DOHH2 (cell line): ENCODE measurements around the gene LRRC43.

Source experiments
- CTCF ChIP-seq: fragments of 200-600 bp; sonication (generic); IDR thresholded peaks from one replicate; pipeline ENCODE4 v1.5.1; 2014; ENCODE audit warnings: antibody characterized with exemption, mild to moderate bottlenecking, low read depth, low read length; ENCODE audit not compliant: poor library complexity, severe bottlenecking
- EZH2phosphoT487 ChIP-seq: fragments of 200-600 bp; sonication (generic); IDR thresholded peaks from 2 replicates; pipeline ENCODE4 v1.6.1; 2017; ENCODE audit warnings: borderline replicate concordance, mild to moderate bottlenecking, antibody characterized with exemption, low read length, moderate library complexity, mixed read lengths

DNA sequence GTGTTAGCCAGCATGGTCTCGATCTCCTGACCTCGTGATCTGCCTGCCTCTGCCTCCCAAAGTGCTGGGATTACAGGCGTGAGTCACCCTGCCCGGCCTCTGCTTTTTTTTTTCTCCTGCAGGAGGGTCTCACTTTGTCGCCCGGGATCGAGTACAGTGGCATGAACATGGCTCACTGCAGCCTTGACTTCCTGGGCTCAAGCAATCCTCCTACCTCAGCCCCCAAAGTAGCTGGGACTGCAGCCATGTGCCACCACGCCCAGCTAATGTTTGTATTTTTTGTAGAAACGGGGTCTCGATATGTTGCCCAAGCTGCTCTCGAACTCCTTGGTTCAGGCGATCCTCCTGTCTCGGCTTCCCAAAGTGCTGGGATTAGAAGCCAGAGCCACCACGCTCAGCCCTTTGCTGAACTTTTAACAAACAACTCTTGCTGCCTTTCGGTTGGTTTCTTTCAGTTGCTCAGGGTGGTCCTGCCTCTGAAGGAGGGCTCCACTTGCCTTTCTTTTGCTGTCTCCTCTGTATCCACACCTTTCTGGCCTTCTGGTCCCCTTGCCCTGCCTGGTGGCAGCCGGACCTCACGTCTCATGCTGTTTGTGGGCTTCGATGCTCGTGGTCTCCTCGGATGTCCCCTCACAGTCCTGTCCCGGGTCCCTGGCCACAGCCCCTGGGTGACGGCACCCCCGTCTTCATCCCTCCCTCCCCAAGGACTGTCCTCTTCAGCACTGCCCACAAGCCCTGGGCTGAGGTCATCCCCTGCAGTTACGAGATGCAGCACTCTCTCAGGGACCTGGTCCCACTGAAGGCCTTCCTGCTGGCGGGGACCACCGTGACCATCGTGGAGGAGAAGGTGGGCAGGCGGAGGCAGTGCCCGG, 16.8 kb downstream of the LRRC43 start:
- TF ChIP-seq CTCF (no peak), EZH2phosphoT487 (no peak)
